Astrocyte (in vitro differentiated cells and primary cell): ENCODE data around the gene KRT82.

Experiments
- EZH2 ChIP-seq: IDR thresholded peaks from 2 replicates; pipeline ENCODE4 v1.6.1; 2012; ENCODE audit warnings: mild to moderate bottlenecking, low read length, inconsistent platforms; ENCODE audit not compliant: insufficient read depth
- TF ChIP-seq, protein P1 (sequence below): IDR thresholded peaks from 2 replicates; pipeline ENCODE4 v1.5.1; 2011; ENCODE audit warnings: low read depth, mild to moderate bottlenecking, inconsistent platforms, low read length, moderate library complexity; ENCODE audit not compliant: insufficient read depth

DNA sequence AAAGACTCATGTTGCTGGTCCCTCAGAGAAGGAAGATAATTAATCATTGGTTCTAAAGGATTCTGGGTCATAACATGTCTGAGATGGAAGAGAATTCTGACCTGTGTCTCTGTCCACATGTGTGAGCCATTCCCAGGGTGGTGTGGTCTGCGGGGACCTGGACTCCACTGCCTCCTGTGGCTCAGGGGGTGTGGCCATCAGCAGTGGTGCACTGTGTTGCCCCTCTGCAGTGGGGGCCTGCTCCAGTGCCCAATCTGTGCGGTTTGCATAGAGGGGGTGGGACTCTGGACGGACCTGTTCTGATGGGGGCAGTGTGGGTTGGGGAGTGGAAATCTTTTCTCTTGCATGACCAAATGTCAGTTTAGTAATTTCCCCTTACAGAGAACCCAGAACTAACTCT, 52.4 kb downstream of the KRT82 start:
- TF ChIP-seq, protein P1, sequence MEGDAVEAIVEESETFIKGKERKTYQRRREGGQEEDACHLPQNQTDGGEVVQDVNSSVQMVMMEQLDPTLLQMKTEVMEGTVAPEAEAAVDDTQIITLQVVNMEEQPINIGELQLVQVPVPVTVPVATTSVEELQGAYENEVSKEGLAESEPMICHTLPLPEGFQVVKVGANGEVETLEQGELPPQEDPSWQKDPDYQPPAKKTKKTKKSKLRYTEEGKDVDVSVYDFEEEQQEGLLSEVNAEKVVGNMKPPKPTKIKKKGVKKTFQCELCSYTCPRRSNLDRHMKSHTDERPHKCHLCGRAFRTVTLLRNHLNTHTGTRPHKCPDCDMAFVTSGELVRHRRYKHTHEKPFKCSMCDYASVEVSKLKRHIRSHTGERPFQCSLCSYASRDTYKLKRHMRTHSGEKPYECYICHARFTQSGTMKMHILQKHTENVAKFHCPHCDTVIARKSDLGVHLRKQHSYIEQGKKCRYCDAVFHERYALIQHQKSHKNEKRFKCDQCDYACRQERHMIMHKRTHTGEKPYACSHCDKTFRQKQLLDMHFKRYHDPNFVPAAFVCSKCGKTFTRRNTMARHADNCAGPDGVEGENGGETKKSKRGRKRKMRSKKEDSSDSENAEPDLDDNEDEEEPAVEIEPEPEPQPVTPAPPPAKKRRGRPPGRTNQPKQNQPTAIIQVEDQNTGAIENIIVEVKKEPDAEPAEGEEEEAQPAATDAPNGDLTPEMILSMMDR, result no peak
- TF ChIP-seq EZH2, result no peak
